Nephron progenitor cell (in vitro differentiated cells): Measurements from ENCODE around the gene ASB3.
A peak's percentile ranks its signal among the peaks of the same experiment; 100 is the strongest.
"Not testable (repeated sequence)": the region's sequence is repeated elsewhere in the genome, so short reads cannot be mapped to it uniquely, and the experiment has no call there.

ENCODE experiments used
- DNase-seq: peaks from one replicate; pipeline ENCODE4 v3.0.0; 2021
- H3K27ac Mint-ChIP-seq: 2 replicates; pipeline ENCODE4 v1.8.0; 2021; ENCODE audit warnings: mild to moderate bottlenecking, moderate library complexity, mixed read lengths
- H3K27me3 Mint-ChIP-seq: 2 replicates; pipeline ENCODE4 v1.8.0; 2021; ENCODE audit warnings: mild to moderate bottlenecking, low read depth, mixed read lengths; ENCODE audit not compliant: poor library complexity
- H3K36me3 Mint-ChIP-seq: 2 replicates; pipeline ENCODE4 v1.8.0; 2021; ENCODE audit warnings: low read depth, mixed read lengths
- H3K4me1 Mint-ChIP-seq: 2 replicates; pipeline ENCODE4 v1.8.0; 2021; ENCODE audit warnings: mixed read lengths
- H3K4me3 Mint-ChIP-seq: 2 replicates; pipeline ENCODE4 v1.8.0; 2021; ENCODE audit warnings: mild to moderate bottlenecking, moderate library complexity, mixed read lengths
- H3K9me3 Mint-ChIP-seq: 2 replicates; pipeline ENCODE4 v1.8.0; 2021; ENCODE audit warnings: mild to moderate bottlenecking, moderate library complexity, mixed read lengths
- TF ChIP-seq, protein P1 (sequence below): fragments of 200-600 bp; sonication (generic); IDR thresholded peaks from 2 replicates; pipeline ENCODE4 v1.5.0; 2021; ENCODE audit warnings: antibody characterized with exemption

Gene ASB3

GRCh38 chr2:53660886-53661285 lies 125.9 kb downstream of the ASB3 start:
- no peak overlapping the region for H3K4me3 Mint-ChIP-seq
- TF ChIP-seq, protein P1, sequence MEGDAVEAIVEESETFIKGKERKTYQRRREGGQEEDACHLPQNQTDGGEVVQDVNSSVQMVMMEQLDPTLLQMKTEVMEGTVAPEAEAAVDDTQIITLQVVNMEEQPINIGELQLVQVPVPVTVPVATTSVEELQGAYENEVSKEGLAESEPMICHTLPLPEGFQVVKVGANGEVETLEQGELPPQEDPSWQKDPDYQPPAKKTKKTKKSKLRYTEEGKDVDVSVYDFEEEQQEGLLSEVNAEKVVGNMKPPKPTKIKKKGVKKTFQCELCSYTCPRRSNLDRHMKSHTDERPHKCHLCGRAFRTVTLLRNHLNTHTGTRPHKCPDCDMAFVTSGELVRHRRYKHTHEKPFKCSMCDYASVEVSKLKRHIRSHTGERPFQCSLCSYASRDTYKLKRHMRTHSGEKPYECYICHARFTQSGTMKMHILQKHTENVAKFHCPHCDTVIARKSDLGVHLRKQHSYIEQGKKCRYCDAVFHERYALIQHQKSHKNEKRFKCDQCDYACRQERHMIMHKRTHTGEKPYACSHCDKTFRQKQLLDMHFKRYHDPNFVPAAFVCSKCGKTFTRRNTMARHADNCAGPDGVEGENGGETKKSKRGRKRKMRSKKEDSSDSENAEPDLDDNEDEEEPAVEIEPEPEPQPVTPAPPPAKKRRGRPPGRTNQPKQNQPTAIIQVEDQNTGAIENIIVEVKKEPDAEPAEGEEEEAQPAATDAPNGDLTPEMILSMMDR = no peak

DNA sequence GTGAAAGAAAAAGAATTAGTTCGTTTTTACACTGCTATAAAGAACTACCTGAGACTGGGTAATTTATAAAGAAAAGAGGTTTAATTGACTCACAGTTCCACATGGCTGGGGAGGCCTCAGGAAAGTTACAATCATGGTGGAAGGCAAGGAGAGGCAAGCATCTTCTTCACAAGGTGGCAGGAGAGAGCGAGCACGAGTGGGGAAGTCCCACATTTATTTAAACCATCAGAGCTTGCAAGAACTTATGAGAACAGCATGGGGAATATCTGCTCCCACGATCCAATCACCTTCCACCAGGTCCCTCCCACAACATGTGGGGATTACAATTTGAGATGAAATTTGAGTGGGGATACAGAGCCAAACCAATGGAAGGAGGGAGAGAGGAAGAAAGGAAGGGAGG lies 128.3 kb downstream of the ASB3 start:
- H3K27ac Mint-ChIP-seq, DNase-seq, H3K9me3 Mint-ChIP-seq, H3K4me3 Mint-ChIP-seq, H3K27me3 Mint-ChIP-seq, H3K4me1 Mint-ChIP-seq: not testable (repeated sequence)
- H3K36me3 Mint-ChIP-seq = peaks cover 32% of the 10 kb centered on the region

More at GRCh38 chr2:53660886-53661285, 125.9 kb downstream of the ASB3 start:
- peak overlapping the region; percentile 48 for H3K27ac Mint-ChIP-seq
- peaks cover 56% of the 10 kb centered on the region for H3K36me3 Mint-ChIP-seq
- DNase-seq = no peak
- peaks cover 3% of the 10 kb centered on the region for H3K27me3 Mint-ChIP-seq
- no peaks in the 10 kb centered on the region for H3K4me1 Mint-ChIP-seq
- H3K9me3 Mint-ChIP-seq = peaks cover 17% of the 10 kb centered on the region

GRCh38 chr2:53655256-53655655 lies 131.5 kb downstream of the ASB3 start:
- H3K36me3 Mint-ChIP-seq = peaks cover 12% of the 10 kb centered on the region
- no peak overlapping the region for H3K4me3 Mint-ChIP-seq
- H3K9me3 Mint-ChIP-seq = no peaks in the 10 kb centered on the region
- H3K27me3 Mint-ChIP-seq = peaks cover 3% of the 10 kb centered on the region
- TF ChIP-seq, protein P1 = no peak
- no peak overlapping the region for H3K27ac Mint-ChIP-seq
- no peaks in the 10 kb centered on the region for H3K4me1 Mint-ChIP-seq
- no peak for DNase-seq

GRCh38 chr2:53654396-53654795 lies 132.4 kb downstream of the ASB3 start:
- TF ChIP-seq, protein P1 = no peak
- Mint-ChIP-seq H3K36me3 (peaks cover 6% of the 10 kb centered on the region), H3K4me3 (no peak overlapping the region), H3K9me3 (no peaks in the 10 kb centered on the region), H3K27ac (no peak overlapping the region), H3K27me3 (peaks cover 3% of the 10 kb centered on the region), H3K4me1 (no peaks in the 10 kb centered on the region)
- no peak for DNase-seq

GRCh38 chr2:53652131-53652530 lies 134.6 kb downstream of the ASB3 start:
- no peaks in the 10 kb centered on the region for H3K36me3 Mint-ChIP-seq
- no peaks in the 10 kb centered on the region for H3K4me1 Mint-ChIP-seq
- no peak overlapping the region for H3K4me3 Mint-ChIP-seq
- H3K9me3 Mint-ChIP-seq = no peaks in the 10 kb centered on the region
- H3K27ac Mint-ChIP-seq = no peak overlapping the region
- TF ChIP-seq, protein P1 = no peak
- no peaks in the 10 kb centered on the region for H3K27me3 Mint-ChIP-seq
- no peak for DNase-seq

DNA sequence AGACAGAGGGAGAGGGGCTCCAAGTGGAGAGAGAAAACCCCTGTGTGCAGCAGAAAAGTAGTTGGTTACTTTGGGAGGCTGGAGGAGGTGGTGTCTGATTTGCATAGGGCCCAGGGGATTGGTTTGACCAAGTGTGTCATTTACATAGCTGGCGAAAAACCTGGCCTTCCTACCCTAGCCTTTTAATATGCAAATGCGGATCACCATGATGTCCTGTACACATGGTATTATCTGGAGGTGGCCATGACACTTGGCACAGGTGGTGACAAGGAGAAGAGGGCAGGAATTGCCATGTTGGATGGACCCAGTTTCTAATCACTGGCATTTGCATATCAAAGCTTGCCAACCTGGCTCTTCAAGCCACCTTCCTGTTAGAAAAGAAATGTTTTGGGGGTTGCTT lies 140.0 kb downstream of the ASB3 start:
- no peak for DNase-seq
- Mint-ChIP-seq H3K27me3 (no peaks in the 10 kb centered on the region), H3K4me3 (no peak overlapping the region), H3K9me3 (no peaks in the 10 kb centered on the region), H3K36me3 (no peaks in the 10 kb centered on the region), H3K4me1 (no peaks in the 10 kb centered on the region), H3K27ac (no peak overlapping the region)
- TF ChIP-seq, protein P1 = no peak
